SH-SY5Y (cell line): Measurements from ENCODE around the gene C4orf51.

Experiments used
- GATA2 ChIP-seq: IDR thresholded peaks from 2 replicates; pipeline ENCODE4 v1.6.1; 2011; ENCODE audit warnings: mild to moderate bottlenecking, low read depth, low read length
- GATA3 ChIP-seq: IDR thresholded peaks from 2 replicates; pipeline ENCODE4 v1.6.1; 2011; ENCODE audit warnings: low read depth, mild to moderate bottlenecking, low read length, moderate library complexity

DNA sequence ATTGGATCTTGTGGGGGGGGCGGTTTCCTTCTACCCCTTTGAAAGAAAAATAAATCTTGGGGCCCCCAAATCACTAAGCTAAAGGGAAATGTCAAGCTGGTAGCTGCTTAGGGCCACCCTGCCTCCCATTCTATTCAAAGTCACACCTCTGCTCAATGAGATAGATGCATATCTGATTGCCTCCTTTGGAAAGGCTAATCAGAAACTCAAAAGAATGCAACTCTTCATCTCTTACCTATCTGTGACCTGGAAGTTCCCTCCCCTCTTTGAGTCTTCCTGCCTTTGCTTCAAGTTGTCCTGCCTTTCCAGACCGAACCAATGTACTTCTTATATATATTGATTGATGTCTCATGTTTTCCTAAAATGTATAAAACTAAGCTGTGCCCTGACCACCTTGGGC lies 7.0 kb downstream of the C4orf51 start:
- TF ChIP-seq GATA3 (no peak), GATA2 (no peak)
